H9 (cell line): Measurements from ENCODE around the gene GLS. TPM values are rescaled to one million over a fixed set of nuclear protein-coding genes. Genes with fewer than 3 reads are reported as not detected.

Experiments
- DNase-seq: peaks from one replicate; pipeline ENCODE4 v3.0.0-alpha.2; 2017
- H2AFZ ChIP-seq: one replicate; pipeline ENCODE4 v1.6.1; 2013; ENCODE audit warnings: mild to moderate bottlenecking, low read length, control low read depth, moderate library complexity
- H2AK5ac ChIP-seq: 2 replicates; pipeline ENCODE4 v1.6.1; 2013; ENCODE audit warnings: low read length, control low read depth, mixed read lengths; ENCODE audit not compliant: insufficient read length
- H2BK120ac ChIP-seq: one replicate; pipeline ENCODE4 v1.6.1; 2013; ENCODE audit warnings: low read depth, mild to moderate bottlenecking, low read length, control low read depth, inconsistent platforms; ENCODE audit not compliant: poor library complexity, severe bottlenecking
- H2BK12ac ChIP-seq: 2 replicates; pipeline ENCODE4 v1.6.1; 2013; ENCODE audit warnings: low read length, control low read depth, mixed read lengths, low read depth; ENCODE audit not compliant: insufficient read length
- H2BK15ac ChIP-seq: 2 replicates; pipeline ENCODE4 v1.6.1; 2013; ENCODE audit warnings: low read depth, low read length, control low read depth
- H2BK20ac ChIP-seq: one replicate; pipeline ENCODE4 v1.6.1; 2013; ENCODE audit warnings: low read depth, mild to moderate bottlenecking, low read length, control low read depth, inconsistent platforms; ENCODE audit not compliant: poor library complexity, severe bottlenecking
- H2BK5ac ChIP-seq: 2 replicates; pipeline ENCODE4 v1.6.1; 2013; ENCODE audit warnings: low read length, control low read depth, mixed read lengths; ENCODE audit not compliant: insufficient read length
- H3K14ac ChIP-seq: 2 replicates; pipeline ENCODE4 v1.6.1; 2013; ENCODE audit warnings: low read length, control low read depth; ENCODE audit not compliant: insufficient read depth
- H3K18ac ChIP-seq: 2 replicates; pipeline ENCODE4 v1.6.1; 2013; ENCODE audit warnings: low read depth, mild to moderate bottlenecking, mixed read lengths, low read length, control low read depth; ENCODE audit not compliant: insufficient read length
- H3K23ac ChIP-seq: 2 replicates; pipeline ENCODE4 v1.6.1; 2013; ENCODE audit warnings: low read length, control low read depth, mixed read lengths, low read depth; ENCODE audit not compliant: insufficient read length
- H3K23me2 ChIP-seq: 2 replicates; pipeline ENCODE4 v1.6.1; 2013; ENCODE audit warnings: low read depth, mild to moderate bottlenecking, mixed read lengths, low read length, control low read depth; ENCODE audit not compliant: insufficient read length, poor library complexity, severe bottlenecking
- H3K27ac ChIP-seq: 2 replicates; pipeline ENCODE4 v1.5.1; 2013; ENCODE audit warnings: low read length, control low read depth, mixed read lengths, low read depth; ENCODE audit not compliant: insufficient read length
- H3K27me3 ChIP-seq: 2 replicates; pipeline ENCODE4 v1.6.1; 2013; ENCODE audit warnings: low read length, control low read depth, inconsistent platforms; ENCODE audit not compliant: insufficient read depth
- H3K4ac ChIP-seq: 2 replicates; pipeline ENCODE4 v1.6.1; 2013; ENCODE audit warnings: low read depth, mild to moderate bottlenecking, control low read depth, inconsistent platforms, low read length, moderate library complexity
- H3K4me1 ChIP-seq: 2 replicates; pipeline ENCODE4 v1.6.1; 2013; ENCODE audit warnings: low read length, control low read depth, inconsistent platforms; ENCODE audit not compliant: insufficient read depth
- H3K4me2 ChIP-seq: 2 replicates; pipeline ENCODE4 v1.6.1; 2013; ENCODE audit warnings: low read length, control low read depth, mixed read lengths; ENCODE audit not compliant: insufficient read length, insufficient read depth
- H3K56ac ChIP-seq: 2 replicates; pipeline ENCODE4 v1.6.1; 2013; ENCODE audit warnings: low read depth, mild to moderate bottlenecking, mixed read lengths, low read length, control low read depth; ENCODE audit not compliant: insufficient read length
- H3K79me1 ChIP-seq: 2 replicates; pipeline ENCODE4 v1.6.1; 2013; ENCODE audit warnings: low read depth, mild to moderate bottlenecking, moderate library complexity, low read length, control low read depth, inconsistent platforms; ENCODE audit not compliant: insufficient read depth, poor library complexity, severe bottlenecking
- H3K79me2 ChIP-seq: 2 replicates; pipeline ENCODE4 v1.6.1; 2013; ENCODE audit warnings: low read length, control low read depth, inconsistent platforms; ENCODE audit not compliant: insufficient read depth
- H3K9ac ChIP-seq: 2 replicates; pipeline ENCODE4 v1.6.1; 2013; ENCODE audit warnings: low read length, control low read depth, mixed read lengths; ENCODE audit not compliant: insufficient read length; ENCODE audit errors: extremely low read depth
- H3K9me3 ChIP-seq: one replicate; pipeline ENCODE4 v1.6.1; 2013; ENCODE audit warnings: low read depth, low read length, inconsistent platforms; ENCODE audit not compliant: control insufficient read depth
- H3T11ph ChIP-seq: one replicate; pipeline ENCODE4 v1.6.1; 2013; ENCODE audit warnings: mild to moderate bottlenecking, low read length, control low read depth, inconsistent platforms
- H4K20me1 ChIP-seq: one replicate; pipeline ENCODE4 v1.6.1; 2013; ENCODE audit not compliant: control insufficient read depth, insufficient read length, insufficient read depth
- H4K5ac ChIP-seq: 2 replicates; pipeline ENCODE4 v1.6.1; 2013; ENCODE audit warnings: low read depth, mild to moderate bottlenecking, mixed read lengths, low read length, control low read depth; ENCODE audit not compliant: insufficient read length
- H4K8ac ChIP-seq: replicated peaks from 2 replicates; pipeline ENCODE4 v1.6.1; 2013; ENCODE audit warnings: low read length, control low read depth, mixed read lengths, low read depth; ENCODE audit not compliant: insufficient read length
- H4K91ac ChIP-seq: 2 replicates; pipeline ENCODE4 v1.6.1; 2013; ENCODE audit warnings: low read depth, mild to moderate bottlenecking, moderate library complexity, mixed read lengths, low read length, control low read depth; ENCODE audit not compliant: insufficient read length
- H3K27ac Mint-ChIP-seq, 3 experiments: 2 replicates in 2 of 3; 3 replicates in 1 of 3; pipeline ENCODE4 v1.8.0; 2020 to 2021; ENCODE audit warnings: mixed read lengths in 3 of 3, mild to moderate bottlenecking in 1 of 3, moderate library complexity in 1 of 3
- H3K27me3 Mint-ChIP-seq: 2 replicates; pipeline ENCODE4 v1.8.0; 2021; ENCODE audit warnings: low read depth, mild to moderate bottlenecking, moderate library complexity, mixed read lengths
- H3K36me3 Mint-ChIP-seq, 3 experiments: 2 replicates in 2 of 3; 3 replicates in 1 of 3; pipeline ENCODE4 v1.8.0; 2020 to 2021; ENCODE audit warnings: low read depth in 3 of 3, mixed read lengths in 3 of 3; ENCODE audit not compliant: insufficient read depth in 1 of 3
- H3K4me1 Mint-ChIP-seq, 2 experiments: 2 replicates each; pipeline ENCODE4 v1.8.0; 2020; ENCODE audit warnings: mixed read lengths in 2 of 2
- H3K4me3 Mint-ChIP-seq, 2 experiments: 2 replicates in 1 of 2; 3 replicates in 1 of 2; pipeline ENCODE4 v1.8.0; 2020 to 2021; ENCODE audit warnings: mild to moderate bottlenecking in 2 of 2, mixed read lengths in 2 of 2, moderate library complexity in 1 of 2
- H3K9me3 Mint-ChIP-seq, 2 experiments: 2 replicates in 1 of 2; 3 replicates in 1 of 2; pipeline ENCODE4 v1.8.0; 2020; ENCODE audit warnings: mild to moderate bottlenecking in 2 of 2, mixed read lengths in 2 of 2, moderate library complexity in 1 of 2
- CTCF ChIP-seq: fragments of 200-600 bp; sonication (generic); conservative IDR thresholded peaks from 3 replicates; pipeline ENCODE4 v1.8.0; 2021; ENCODE audit warnings: antibody characterized with exemption, mild to moderate bottlenecking
- WGBS: extraction: QIAGEN DNeasy Blood & Tissue Kit; methylation state at CpG from one replicate; pipeline ENCODE4 v1.1.7; 2013; ENCODE audit warnings: missing lambda C conversion rate, low lambda C conversion rate, mixed read lengths; ENCODE audit not compliant: insufficient read length; ENCODE audit errors: extremely low coverage; 5-methylcytosine and 5-hydroxymethylcytosine counted together
- total RNA-seq: library from RNA; stranded (reverse); gene quantifications from 2 replicates; pipeline ENCODE4 v1.2.1, GENCODE V29; 2021

GLS gene
- total RNA-seq, 1 experiment from 2014 or later, result 69.3 TPM

GRCh38 chr2:190988910-190989309 lies 108.3 kb downstream of the GLS start:
- Mint-ChIP-seq H3K4me1 (no peaks in the 10 kb centered on the region), H3K27me3 (no peaks in the 10 kb centered on the region), H3K36me3 (peaks cover 56 to 93% (median 83%) of the 10 kb centered on the region in 3 experiments), H3K4me3 (no peak overlapping the region), H3K27ac (no peak overlapping the region), H3K9me3 (no peaks in the 10 kb centered on the region)
- Histone ChIP-seq H3K14ac (no peak overlapping the region), H2BK5ac (no peak overlapping the region), H3K9me3 (no peaks in the 10 kb centered on the region), H3K56ac (no peak overlapping the region), H3K23me2 (no peaks in the 10 kb centered on the region), H3K18ac (no peak overlapping the region), H3K23ac (no peak overlapping the region), H3K27me3 (no peaks in the 10 kb centered on the region), H4K8ac (no peak overlapping the region), H2BK20ac (no peak overlapping the region), H2BK15ac (no peak overlapping the region), H2AK5ac (no peak overlapping the region), H3K79me1 (no peaks in the 10 kb centered on the region), H4K91ac (no peak overlapping the region), H4K5ac (no peak overlapping the region), H3K4me2 (no peak overlapping the region), H3K4ac (no peak overlapping the region), H3K79me2 (no peaks in the 10 kb centered on the region), H3K27ac (no peak overlapping the region), H2AFZ (no peak overlapping the region), H3K4me1 (no peaks in the 10 kb centered on the region), H3T11ph (no peak overlapping the region), H2BK120ac (no peak overlapping the region), H2BK12ac (no peak overlapping the region), H4K20me1 (no peaks in the 10 kb centered on the region), H3K9ac (no peak overlapping the region)
- no peak for TF ChIP-seq CTCF
- no peak for DNase-seq
- WGBS, result no CpG with 5 or more reads among the region's 3 CpGs
